ENCODE data around the gene NDRG3.
"Not testable (repeated sequence)": the region's sequence is repeated elsewhere in the genome, so short reads cannot be mapped to it uniquely, and the experiment has no call there.

The NDRG3 gene

DNA sequence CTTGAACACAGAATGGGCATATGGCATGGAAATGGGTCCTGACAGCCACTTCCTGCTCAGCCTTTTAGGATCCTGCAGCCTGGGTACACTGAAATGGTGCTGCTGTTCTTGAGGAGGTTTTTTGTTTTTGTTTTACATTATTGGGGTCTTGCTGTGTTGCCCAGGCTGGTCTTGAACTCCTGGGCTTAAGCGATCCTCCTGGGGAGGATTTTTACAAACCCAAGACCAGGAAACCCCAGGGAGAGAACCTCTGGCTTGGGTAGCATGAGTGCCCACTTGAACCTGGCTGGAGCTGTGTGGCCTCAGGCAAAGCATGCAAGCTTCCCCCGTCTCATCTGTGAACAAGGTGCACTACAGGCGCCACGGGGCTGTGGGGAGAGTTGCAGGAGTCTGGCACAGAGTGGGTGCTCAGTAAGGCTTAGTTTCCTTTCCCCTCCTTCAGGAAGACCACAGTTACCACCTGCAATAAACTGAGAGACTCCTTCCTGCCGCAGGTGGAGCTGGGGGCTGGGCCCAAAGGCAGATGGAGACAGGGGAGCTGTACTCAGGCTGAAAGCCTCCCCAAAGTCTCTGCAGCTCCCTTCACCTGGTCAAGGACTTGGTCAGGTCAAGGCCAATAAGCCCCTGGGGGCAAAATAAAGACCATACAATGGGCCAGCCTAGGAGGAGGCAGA is 101.7 kb downstream of the NDRG3 start:
- DNase-seq (ENCODE audit: low read depth): no peak

- DNase-seq (ENCODE audit: low read depth): no peak
Measured at GRCh38 chr20:36642136-36642535, 103.8 kb downstream of the NDRG3 start.

DNA sequence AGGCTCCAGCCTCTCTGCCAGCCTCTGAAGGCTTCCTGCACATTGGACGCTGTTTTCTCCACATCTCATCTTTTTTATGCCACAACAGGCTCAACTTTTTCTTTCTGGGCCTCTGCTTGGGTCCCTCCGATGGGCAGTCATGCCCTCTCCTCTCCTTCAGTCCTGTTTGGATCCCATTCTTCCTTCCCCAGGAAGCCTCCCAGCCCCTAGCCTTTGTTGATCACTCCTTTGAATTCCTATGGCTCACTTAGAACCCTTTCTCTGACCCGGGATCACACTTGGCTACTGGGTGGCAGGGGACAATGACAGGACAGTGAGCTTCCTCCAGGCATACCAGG is 104.4 kb downstream of the NDRG3 start:
- DNase-seq (ENCODE audit: low read depth): no peak

DNA sequence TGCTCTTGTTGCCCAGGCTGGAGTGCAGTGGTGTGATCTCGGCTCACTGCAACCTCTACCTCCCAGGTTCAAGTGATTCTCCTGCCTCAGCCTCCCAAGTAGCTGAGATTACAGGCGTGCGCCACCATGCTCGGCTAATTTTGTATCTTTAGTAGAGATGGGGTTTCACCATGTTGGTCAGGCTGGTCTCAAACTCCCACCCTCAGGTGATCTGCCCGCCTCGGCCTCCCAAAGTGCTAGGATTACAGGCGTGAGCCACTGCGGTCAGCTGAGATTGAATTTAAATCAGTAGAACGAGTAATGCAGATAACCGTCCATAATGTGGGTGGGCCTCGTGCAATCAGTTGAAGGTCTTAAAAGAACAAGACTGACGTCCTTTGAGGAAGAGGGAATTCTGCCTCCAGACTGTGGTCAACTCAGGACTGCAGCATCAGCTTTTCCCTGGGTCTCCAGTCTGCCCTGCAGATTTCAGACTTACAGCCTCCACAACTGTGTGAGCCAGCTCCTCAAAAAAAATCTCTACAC is 107.0 kb downstream of the NDRG3 start:
- DNase-seq (ENCODE audit: low read depth): not testable (repeated sequence)

GRCh38 chr20:36634342-36634741 is 111.5 kb downstream of the NDRG3 start:
- DNase-seq (ENCODE audit: low read depth): no peak

GRCh38 chr20:36633285-36633772 is 112.6 kb downstream of the NDRG3 start:
- no peak for DNase-seq (ENCODE audit: low read depth)

DNA sequence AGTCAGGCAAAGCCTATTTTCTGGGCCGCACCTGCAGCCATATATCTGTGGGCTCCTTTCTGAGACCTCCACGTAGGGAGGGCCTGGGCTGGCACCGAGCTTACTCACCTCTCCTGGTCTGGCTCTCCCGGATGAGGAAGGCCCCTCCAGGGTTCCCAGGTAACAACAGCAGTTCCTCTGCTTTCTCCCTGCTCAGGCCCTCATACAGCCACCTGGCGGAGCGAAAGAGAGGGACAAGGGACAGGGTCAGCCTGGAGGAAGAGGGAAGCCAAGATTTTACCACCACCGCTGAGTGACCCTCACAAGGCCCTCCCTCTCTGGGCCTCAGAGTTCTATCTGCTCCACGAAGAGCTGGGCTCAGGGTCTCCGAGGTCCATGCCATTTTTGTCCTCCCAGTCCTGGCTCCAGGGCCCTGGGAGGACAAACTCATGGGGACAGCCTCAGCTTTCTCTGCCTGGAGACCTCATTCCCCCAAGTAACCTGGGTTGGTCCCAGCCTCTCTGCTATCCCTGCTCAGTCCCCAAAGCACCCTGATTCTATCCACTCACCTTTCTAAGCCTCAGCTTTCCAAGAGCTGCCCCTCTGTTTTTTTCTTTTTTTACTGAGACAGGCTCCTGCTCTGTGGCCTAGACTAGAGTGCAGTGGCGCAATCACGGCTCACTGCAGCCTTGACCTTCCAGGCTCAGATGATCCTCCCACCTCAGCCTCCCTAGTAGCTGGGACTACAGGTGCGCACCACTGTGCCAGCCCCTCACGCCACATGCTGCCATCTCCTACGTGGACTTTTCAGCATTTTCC is 113.2 kb downstream of the NDRG3 start:
- no peak for DNase-seq (ENCODE audit: low read depth)

DNA sequence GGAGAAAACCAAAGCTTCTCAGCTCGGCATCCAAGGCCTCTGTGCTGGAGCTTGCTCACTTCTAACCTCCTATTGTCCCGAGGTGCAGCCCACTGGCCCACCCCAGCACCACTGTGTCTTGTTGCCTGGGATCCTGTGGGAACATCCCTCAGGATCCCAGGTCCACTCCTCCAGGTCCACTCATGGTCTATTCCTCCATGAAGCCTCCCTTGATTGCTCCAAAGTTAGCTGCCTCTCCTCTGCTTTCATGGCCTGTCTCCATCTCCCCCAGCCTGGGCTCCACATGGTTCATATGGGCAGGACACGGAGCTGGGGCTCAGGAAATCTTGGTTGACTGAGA is 113.8 kb downstream of the NDRG3 start:
- DNase-seq (ENCODE audit: low read depth): no peak

GRCh38 chr20:36631646-36632045 is 114.2 kb downstream of the NDRG3 start:
- DNase-seq (ENCODE audit: low read depth): no peak

- DNase-seq (ENCODE audit: low read depth): no peak
Measured at GRCh38 chr20:36629719-36630681, 115.9 kb downstream of the NDRG3 start.

- DNase-seq (ENCODE audit: low read depth): no peak
Measured at GRCh38 chr20:36628076-36628475, 117.8 kb downstream of the NDRG3 start.

GRCh38 chr20:36624944-36625324 is 121.0 kb downstream of the NDRG3 start:
- DNase-seq (ENCODE audit: low read depth): no peak

DNA sequence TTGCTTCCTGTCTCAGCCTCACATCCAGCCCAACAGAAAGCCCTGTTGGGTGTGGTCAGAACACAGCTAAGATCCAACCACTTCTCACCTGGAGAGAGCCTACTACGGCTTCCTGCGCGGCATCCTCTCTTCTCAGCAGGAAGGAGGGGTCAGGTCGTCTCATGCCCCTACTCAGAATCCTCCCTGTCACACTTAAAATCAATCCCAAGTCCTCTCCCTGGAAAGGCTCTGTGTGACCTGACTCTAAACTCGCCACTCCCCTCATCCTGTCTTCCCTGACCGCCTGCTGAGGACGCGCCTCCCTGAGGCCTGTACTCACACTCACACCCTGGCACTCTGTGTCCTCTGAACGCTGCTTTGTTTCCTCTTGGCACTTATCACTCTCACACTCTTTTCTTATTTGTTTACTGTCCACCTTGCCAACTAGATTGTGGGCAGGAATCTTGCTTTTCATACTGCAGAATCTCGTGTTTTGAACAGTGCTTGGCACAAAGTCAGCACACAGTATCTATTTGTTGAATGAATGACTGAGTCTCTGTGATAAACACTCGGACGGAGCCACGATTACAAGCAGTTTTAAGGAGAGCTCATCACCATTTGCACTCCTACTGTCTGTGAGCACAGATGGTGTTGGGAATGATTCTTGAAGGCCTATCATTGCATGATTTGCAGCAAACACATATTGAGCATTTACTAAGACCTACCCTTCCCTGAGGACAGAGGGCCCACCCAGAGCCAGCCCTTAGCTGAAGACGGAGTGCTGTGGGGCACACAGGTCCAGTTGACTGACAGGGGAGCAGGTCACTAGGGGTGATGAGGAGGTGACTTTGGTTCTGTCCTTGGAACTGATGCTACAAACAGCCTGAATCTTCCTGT is 121.6 kb downstream of the NDRG3 start:
- no peak for DNase-seq (ENCODE audit: low read depth)

GRCh38 chr20:36623444-36623843 is 122.4 kb downstream of the NDRG3 start:
- no peak for DNase-seq (ENCODE audit: low read depth)

GRCh38 chr20:36620917-36621316 is 125.0 kb downstream of the NDRG3 start:
- DNase-seq (ENCODE audit: low read depth): no peak

- no peak for DNase-seq (ENCODE audit: low read depth)
Measured at GRCh38 chr20:36614781-36615557, 130.9 kb downstream of the NDRG3 start.

GRCh38 chr20:36613974-36614373 is 131.9 kb downstream of the NDRG3 start:
- DNase-seq (ENCODE audit: low read depth): no peak

DNA sequence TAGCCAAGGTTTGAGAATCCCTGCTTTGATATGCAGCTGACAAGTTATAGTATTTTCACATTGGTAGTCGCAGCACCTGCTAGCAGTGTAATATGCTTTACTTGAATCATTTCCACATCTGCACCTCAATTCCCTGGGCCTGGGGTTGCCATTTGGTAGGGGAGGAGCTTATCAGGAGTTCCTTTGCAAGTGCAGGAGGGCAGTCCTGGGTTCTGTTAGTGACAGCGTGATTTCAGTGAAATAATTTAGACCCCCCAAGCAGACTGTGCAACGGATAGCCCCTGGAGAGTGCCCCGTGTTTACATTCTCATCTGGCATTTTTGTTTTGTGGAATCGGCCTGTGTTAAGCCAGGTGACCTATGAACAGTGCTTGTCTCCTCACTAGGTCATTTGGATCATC is 134.3 kb downstream of the NDRG3 start:
- DNase-seq (ENCODE audit: low read depth): no peak

GRCh38 chr20:36608388-36608728 is 137.5 kb downstream of the NDRG3 start:
- DNase-seq (ENCODE audit: low read depth): not testable (repeated sequence)

DNA sequence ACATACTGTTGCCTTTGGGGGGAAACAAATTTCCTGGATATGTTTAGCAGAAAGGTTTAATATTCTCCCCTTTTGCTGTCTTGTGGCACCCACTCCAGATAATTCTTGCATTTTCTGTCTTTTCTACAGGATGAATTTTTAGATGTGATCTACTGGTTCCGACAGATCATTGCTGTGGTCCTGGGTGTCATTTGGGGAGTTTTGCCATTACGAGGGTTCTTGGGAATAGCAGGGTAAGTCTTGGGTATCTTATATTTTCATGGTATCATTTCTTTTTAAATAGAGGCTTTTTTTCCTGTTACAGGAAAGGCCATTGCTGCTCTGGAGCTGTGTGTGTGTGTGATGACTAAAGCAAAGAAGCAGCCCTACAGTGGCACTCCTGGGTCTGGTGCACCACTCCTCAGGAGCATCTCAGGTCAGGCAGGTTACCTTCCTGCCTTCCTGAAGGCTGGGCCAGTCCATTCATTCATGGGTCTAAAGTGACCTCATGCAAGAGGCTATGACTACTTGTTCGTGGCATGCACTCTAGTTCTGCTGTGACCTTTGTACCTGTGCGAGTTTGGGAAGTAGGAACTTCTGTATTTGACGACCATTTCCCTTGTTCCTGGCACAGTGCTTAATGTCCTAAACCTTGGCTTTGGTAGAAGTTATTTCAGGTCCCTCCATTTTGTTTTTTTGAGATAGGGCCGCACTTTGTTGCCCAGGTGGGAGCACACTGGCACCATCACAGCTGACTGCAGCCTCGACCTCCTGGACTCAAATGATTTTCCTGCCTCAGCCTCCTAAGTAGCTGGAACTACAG is 138.1 kb downstream of the NDRG3 start:
- no peak for DNase-seq (ENCODE audit: low read depth)

Measured in fibroblast of the conjunctiva (primary cell).